ENCODE measurements around the gene WDFY2. TPM values are rescaled to one million over a fixed set of nuclear protein-coding genes. Genes with fewer than 3 reads are reported as not detected.
"Not testable (repeated sequence)": the region's sequence is repeated elsewhere in the genome, so short reads cannot be mapped to it uniquely, and the experiment has no call there.

Gene WDFY2
- total RNA-seq, 2 experiments from 2014 or later, result 11.3 TPM

- H3K4me1 Mint-ChIP-seq (ENCODE audit: low read depth), result peaks cover 27% of the 10 kb centered on the region
- no peak overlapping the region for H3K27ac Mint-ChIP-seq
- ChIA-PET POLR2A (no interaction called here), CTCF (no interaction called here)
- no peaks in the 10 kb centered on the region for H3K9me3 Mint-ChIP-seq (ENCODE audit: insufficient read depth)
- H3K36me3 Mint-ChIP-seq (ENCODE audit: low read depth), result no peaks in the 10 kb centered on the region
- H3K27me3 Mint-ChIP-seq (ENCODE audit: low read depth), result no peaks in the 10 kb centered on the region
- no peak overlapping the region for H3K4me3 Mint-ChIP-seq
- no peak for ATAC-seq
- no peak for DNase-seq
These were observed 54.9 kb downstream of the WDFY2 start for GRCh38 chr13:51639171-51639570.

GRCh38 chr13:51640696-51641095 lies 56.4 kb downstream of the WDFY2 start:
- H3K9me3 Mint-ChIP-seq (ENCODE audit: insufficient read depth); DNase-seq; POLR2A ChIA-PET; H3K4me3 Mint-ChIP-seq; H3K27me3 Mint-ChIP-seq (ENCODE audit: low read depth); H3K36me3 Mint-ChIP-seq (ENCODE audit: low read depth); H3K27ac Mint-ChIP-seq; ATAC-seq: not testable (repeated sequence)
- CTCF ChIA-PET, result interaction anchor here (1.6 kb wide), 1 partner anchor 11 kb away, joined by 4 read pairs; no protein-coding TSS in a partner anchor
- peaks cover 33% of the 10 kb centered on the region for H3K4me1 Mint-ChIP-seq (ENCODE audit: low read depth)

- H3K36me3 Mint-ChIP-seq (ENCODE audit: low read depth), result peaks cover 5% of the 10 kb centered on the region
- no peak overlapping the region for H3K27ac Mint-ChIP-seq
- peaks cover 39% of the 10 kb centered on the region for H3K4me1 Mint-ChIP-seq (ENCODE audit: low read depth)
- ChIA-PET CTCF (no interaction called here), POLR2A (no interaction called here)
- H3K4me3 Mint-ChIP-seq, result no peak overlapping the region
- H3K9me3 Mint-ChIP-seq (ENCODE audit: insufficient read depth), result no peaks in the 10 kb centered on the region
- ATAC-seq, result no peak
- no peaks in the 10 kb centered on the region for H3K27me3 Mint-ChIP-seq (ENCODE audit: low read depth)
- no peak for DNase-seq
These were observed 59.0 kb downstream of the WDFY2 start for GRCh38 chr13:51643105-51643881.

GRCh38 chr13:51643882-51644281 lies 59.6 kb downstream of the WDFY2 start:
- Mint-ChIP-seq H3K4me3 (no peak overlapping the region), H3K9me3 (ENCODE audit: insufficient read depth) (no peaks in the 10 kb centered on the region), H3K36me3 (ENCODE audit: low read depth) (peaks cover 5% of the 10 kb centered on the region), H3K27me3 (ENCODE audit: low read depth) (no peaks in the 10 kb centered on the region), H3K4me1 (ENCODE audit: low read depth) (peaks cover 39% of the 10 kb centered on the region), H3K27ac (peak overlapping the region; percentile 11)
- no peak for DNase-seq
- CTCF ChIA-PET, result no interaction called here
- POLR2A ChIA-PET, result interaction anchor here (1.0 kb wide), 1 partner anchor 159 kb away, joined by 3 read pairs; no protein-coding TSS in a partner anchor
- no peak for ATAC-seq

- no peak overlapping the region for H3K4me3 Mint-ChIP-seq
- POLR2A ChIA-PET, result interaction anchor here (0.6 to 1.9 kb wide), 4 partner anchors 60 to 296 kb away, joined by 3 to 8 read pairs (median 4); partner anchors contain the start of gene INTS6
- peaks cover 5% of the 10 kb centered on the region for H3K36me3 Mint-ChIP-seq (ENCODE audit: low read depth)
- no peaks in the 10 kb centered on the region for H3K9me3 Mint-ChIP-seq (ENCODE audit: insufficient read depth)
- CTCF ChIA-PET, result interaction anchor here (0.8 to 1.8 kb wide), 9 partner anchors 9 to 359 kb away, joined by 3 to 7 read pairs (median 3); no protein-coding TSS in a partner anchor
- H3K27me3 Mint-ChIP-seq (ENCODE audit: low read depth), result no peaks in the 10 kb centered on the region
- peaks cover 39% of the 10 kb centered on the region for H3K4me1 Mint-ChIP-seq (ENCODE audit: low read depth)
- ATAC-seq (peak; percentile 47), DNase-seq (no peak)
- H3K27ac Mint-ChIP-seq, result peak overlapping the region; percentile 51
These were observed 60.4 kb downstream of the WDFY2 start for GRCh38 chr13:51644654-51645053.

- CTCF ChIA-PET, result interaction anchor here (0.8 to 1.8 kb wide), 9 partner anchors 10 to 359 kb away, joined by 3 to 7 read pairs (median 3); no protein-coding TSS in a partner anchor
- peak overlapping the region; percentile 6 for H3K4me3 Mint-ChIP-seq
These were observed 60.9 kb downstream of the WDFY2 start for GRCh38 chr13:51645154-51645650.

GRCh38 chr13:51645761-51646670 lies 61.8 kb downstream of the WDFY2 start:
- Mint-ChIP-seq H3K27me3 (ENCODE audit: low read depth) (no peaks in the 10 kb centered on the region), H3K27ac (peak overlapping the region; percentile 50), H3K36me3 (ENCODE audit: low read depth) (peaks cover 5% of the 10 kb centered on the region), H3K4me1 (ENCODE audit: low read depth) (peaks cover 39% of the 10 kb centered on the region), H3K4me3 (no peak overlapping the region), H3K9me3 (ENCODE audit: insufficient read depth) (no peaks in the 10 kb centered on the region)
- ATAC-seq (peak; percentile 7), DNase-seq (no peak)
- ChIA-PET CTCF (interaction anchor here (1.0 to 1.8 kb wide), 5 partner anchors 11 to 360 kb away, joined by 3 to 7 read pairs (median 3); no protein-coding TSS in a partner anchor), POLR2A (interaction anchor here (0.6 to 1.9 kb wide), 2 partner anchors 35 to 193 kb away, joined by 3 to 8 read pairs; partner anchors contain the start of gene INTS6)

More at GRCh38 chr13:51645154-51645650, 60.9 kb downstream of the WDFY2 start:
- POLR2A ChIA-PET, result interaction anchor here (0.6 to 1.9 kb wide), 5 partner anchors 34 to 297 kb away, joined by 3 to 8 read pairs (median 3); partner anchors contain the start of gene INTS6
- ATAC-seq, result peak; percentile 71
- Mint-ChIP-seq H3K27ac (peak overlapping the region; percentile 16), H3K9me3 (ENCODE audit: insufficient read depth) (no peaks in the 10 kb centered on the region), H3K4me1 (ENCODE audit: low read depth) (peaks cover 39% of the 10 kb centered on the region), H3K36me3 (ENCODE audit: low read depth) (peaks cover 5% of the 10 kb centered on the region), H3K27me3 (ENCODE audit: low read depth) (no peaks in the 10 kb centered on the region)
- DNase-seq, result no peak

- Mint-ChIP-seq H3K27ac (no peak overlapping the region), H3K4me1 (ENCODE audit: low read depth) (peaks cover 39% of the 10 kb centered on the region), H3K36me3 (ENCODE audit: low read depth) (peaks cover 9% of the 10 kb centered on the region), H3K27me3 (ENCODE audit: low read depth) (no peaks in the 10 kb centered on the region), H3K4me3 (no peak overlapping the region), H3K9me3 (ENCODE audit: insufficient read depth) (no peaks in the 10 kb centered on the region)
- CTCF ChIA-PET, result interaction anchor here (0.9 kb wide), 1 partner anchor 27 kb away, joined by 3 read pairs; no protein-coding TSS in a partner anchor
- ATAC-seq (no peak), DNase-seq (no peak)
- POLR2A ChIA-PET, result no interaction called here
These were observed 62.8 kb downstream of the WDFY2 start for GRCh38 chr13:51647067-51647466.

GRCh38 chr13:51652193-51652592 lies 67.9 kb downstream of the WDFY2 start:
- ATAC-seq; H3K4me1 Mint-ChIP-seq (ENCODE audit: low read depth); POLR2A ChIA-PET; H3K27ac Mint-ChIP-seq; H3K4me3 Mint-ChIP-seq; H3K27me3 Mint-ChIP-seq (ENCODE audit: low read depth); DNase-seq; CTCF ChIA-PET: not testable (repeated sequence)
- Mint-ChIP-seq H3K9me3 (ENCODE audit: insufficient read depth) (peaks cover 14% of the 10 kb centered on the region), H3K36me3 (ENCODE audit: low read depth) (peaks cover 14% of the 10 kb centered on the region)

GRCh38 chr13:51659276-51660127 lies 75.2 kb downstream of the WDFY2 start:
- Mint-ChIP-seq H3K4me1 (ENCODE audit: low read depth) (peaks cover 2% of the 10 kb centered on the region), H3K27me3 (ENCODE audit: low read depth) (no peaks in the 10 kb centered on the region), H3K4me3 (no peak overlapping the region), H3K36me3 (ENCODE audit: low read depth) (peaks cover 4% of the 10 kb centered on the region), H3K9me3 (ENCODE audit: insufficient read depth) (peaks cover 17% of the 10 kb centered on the region), H3K27ac (no peak overlapping the region)
- CTCF ChIA-PET, result no interaction called here
- POLR2A ChIA-PET, result no interaction called here
- ATAC-seq, result no peak
- DNase-seq, result no peak

- ATAC-seq (no peak), DNase-seq (no peak)
- CTCF ChIA-PET, result no interaction called here
- peaks cover 2% of the 10 kb centered on the region for H3K4me1 Mint-ChIP-seq (ENCODE audit: low read depth)
- no peak overlapping the region for H3K4me3 Mint-ChIP-seq
- H3K36me3 Mint-ChIP-seq (ENCODE audit: low read depth), result peaks cover 2% of the 10 kb centered on the region
- H3K27ac Mint-ChIP-seq, result no peak overlapping the region
- peaks cover 11% of the 10 kb centered on the region for H3K9me3 Mint-ChIP-seq (ENCODE audit: insufficient read depth)
- POLR2A ChIA-PET, result no interaction called here
- no peaks in the 10 kb centered on the region for H3K27me3 Mint-ChIP-seq (ENCODE audit: low read depth)
These were observed 76.6 kb downstream of the WDFY2 start for GRCh38 chr13:51660813-51661212.

All from activated CD8-positive, alpha-beta T cell treated with anti-CD3 and anti-CD28 coated beads, Interleukin-2, amount 10 ng/mL, durations not matched to agents 7 days and 5 days (primary cell).